ENCODE results near the gene RIPPLY1.

The RIPPLY1 gene

DNA sequence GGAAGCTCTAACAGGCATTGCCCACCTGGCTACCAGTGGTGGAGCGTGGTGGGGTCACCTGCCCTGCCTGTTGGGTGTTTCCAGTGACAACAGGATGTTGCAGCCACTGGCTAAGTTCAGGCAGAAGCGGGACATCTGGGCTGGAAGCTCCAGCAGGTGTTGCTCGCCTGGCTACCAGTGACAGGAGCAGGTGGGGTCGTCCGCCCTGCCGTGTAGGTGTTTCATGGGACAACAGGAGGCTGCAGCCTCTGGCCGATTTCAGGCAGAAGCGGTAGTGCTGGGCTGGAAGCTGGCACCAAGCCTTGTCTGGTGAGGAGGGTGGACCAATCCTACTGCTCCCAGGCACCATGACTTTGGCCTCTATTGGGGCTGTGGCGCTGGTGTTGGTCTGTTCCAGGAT lies 39.4 kb downstream of the RIPPLY1 start:
- no peak for TF ChIP-seq JUND (IDR thresholded peaks at IDR 0.05; ENCODE audit: low read depth)
- in situ Hi-C loops (cut with HindIII; ENCODE audit: low pct_unique_long_range_greater_than_20kb, low sequenced_read_pairs): no loop called here
- DNase-seq (ENCODE audit: low read depth in 1 of 2, low spot score in 1 of 2): no peak

DNA sequence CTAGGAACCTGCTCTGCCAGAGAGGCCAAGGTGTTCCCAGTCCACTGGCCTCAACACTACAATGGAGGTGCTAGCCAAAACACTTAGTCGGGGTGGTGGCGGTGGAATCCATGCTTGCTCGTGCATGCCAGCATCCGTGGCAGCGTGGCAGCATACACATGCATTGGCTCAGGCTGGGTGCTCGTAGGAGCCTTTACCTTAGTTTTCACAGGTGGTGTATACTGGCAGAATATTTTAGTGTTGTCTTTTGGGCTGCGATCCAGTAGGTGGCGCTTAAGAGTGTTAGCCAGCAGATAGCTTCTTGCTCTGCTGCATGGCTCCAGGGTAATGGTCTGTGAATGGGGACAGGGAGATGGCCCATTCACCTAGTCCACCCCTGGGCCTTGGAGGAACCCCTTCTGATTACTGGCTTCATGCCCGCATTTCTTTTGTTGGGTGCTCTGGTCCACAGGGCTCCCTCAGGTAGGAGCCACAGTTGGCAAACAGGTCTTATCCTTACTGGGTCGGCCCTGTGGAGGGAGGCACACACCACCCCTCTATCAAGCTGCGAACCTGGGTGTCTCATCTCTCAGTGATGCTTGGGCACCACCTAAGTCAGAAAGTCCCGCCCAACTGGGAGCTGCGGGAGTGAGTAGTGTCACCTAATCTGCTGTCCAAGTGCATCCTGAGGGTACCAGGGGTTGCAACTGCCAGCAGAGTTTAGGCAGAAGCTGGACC lies 40.0 kb downstream of the RIPPLY1 start:
- no peak for TF ChIP-seq JUND (IDR thresholded peaks at IDR 0.05; ENCODE audit: low read depth)
- peak in 1 of 2 experiments; percentile 29 for DNase-seq (ENCODE audit: low read depth in 1 of 2, low spot score in 1 of 2)
- in situ Hi-C loops (cut with HindIII; ENCODE audit: low pct_unique_long_range_greater_than_20kb, low sequenced_read_pairs): no loop called here

Measured in T47D (cell line).